ENCODE results near the gene SLF2.

The SLF2 gene

GRCh38 chr10:100943508-100943907, 30.7 kb downstream of the SLF2 start:
- Histone ChIP-seq H3K4me2 (no peak overlapping the region), H3K36me3 (ENCODE audit: insufficient read depth) (0 out of 2 replicates have a peak, but pooled peaks cover 3% of the 10 kb centered on the region), H3K27me3 (ENCODE audit: insufficient read depth, low read depth) (no peaks in the 10 kb centered on the region), H3K4me3 (IDR thresholded peaks at IDR 0.05; ENCODE audit: insufficient read depth, low read depth, low read length) (no peak overlapping the region), H3K9ac (no peak overlapping the region), H4K20me1 (ENCODE audit: insufficient read depth) (no peaks in the 10 kb centered on the region), H2AFZ (ENCODE audit: low read depth) (no peak overlapping the region), H3K79me2 (ENCODE audit: insufficient read depth, low read depth) (no peaks in the 10 kb centered on the region), H3K27ac (no peak overlapping the region), H3K4me1 (ENCODE audit: low read depth, poor library complexity, severe bottlenecking) (no peaks in the 10 kb centered on the region)
- TF ChIP-seq, protein P1, sequence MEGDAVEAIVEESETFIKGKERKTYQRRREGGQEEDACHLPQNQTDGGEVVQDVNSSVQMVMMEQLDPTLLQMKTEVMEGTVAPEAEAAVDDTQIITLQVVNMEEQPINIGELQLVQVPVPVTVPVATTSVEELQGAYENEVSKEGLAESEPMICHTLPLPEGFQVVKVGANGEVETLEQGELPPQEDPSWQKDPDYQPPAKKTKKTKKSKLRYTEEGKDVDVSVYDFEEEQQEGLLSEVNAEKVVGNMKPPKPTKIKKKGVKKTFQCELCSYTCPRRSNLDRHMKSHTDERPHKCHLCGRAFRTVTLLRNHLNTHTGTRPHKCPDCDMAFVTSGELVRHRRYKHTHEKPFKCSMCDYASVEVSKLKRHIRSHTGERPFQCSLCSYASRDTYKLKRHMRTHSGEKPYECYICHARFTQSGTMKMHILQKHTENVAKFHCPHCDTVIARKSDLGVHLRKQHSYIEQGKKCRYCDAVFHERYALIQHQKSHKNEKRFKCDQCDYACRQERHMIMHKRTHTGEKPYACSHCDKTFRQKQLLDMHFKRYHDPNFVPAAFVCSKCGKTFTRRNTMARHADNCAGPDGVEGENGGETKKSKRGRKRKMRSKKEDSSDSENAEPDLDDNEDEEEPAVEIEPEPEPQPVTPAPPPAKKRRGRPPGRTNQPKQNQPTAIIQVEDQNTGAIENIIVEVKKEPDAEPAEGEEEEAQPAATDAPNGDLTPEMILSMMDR (conservative IDR thresholded peaks at IDR 0.05; ENCODE audit: low read depth, low read length), result no peak

GRCh38 chr10:100945754-100946153, 33.0 kb downstream of the SLF2 start:
- H3K36me3 ChIP-seq (ENCODE audit: insufficient read depth), result 0 out of 2 replicates have a peak, but pooled peaks cover 3% of the 10 kb centered on the region

DNA sequence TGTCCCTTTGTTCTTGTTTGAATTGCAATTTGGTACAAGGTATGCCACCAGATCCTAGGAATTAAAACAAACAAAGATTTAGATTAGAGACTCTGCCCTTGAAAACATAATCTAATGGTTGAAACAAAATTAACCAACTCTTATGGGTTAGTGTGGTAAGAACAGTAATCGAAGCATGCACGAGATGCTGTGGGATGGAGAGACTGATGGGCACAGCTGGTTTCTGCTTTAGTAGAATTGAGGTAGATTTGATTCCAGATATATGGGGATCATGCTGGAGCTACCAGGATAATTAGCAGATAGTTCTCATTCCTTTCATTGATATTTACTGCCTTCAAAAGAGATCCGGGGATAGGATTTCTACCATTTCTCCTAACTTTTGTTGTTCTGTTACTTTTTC, 36.2 kb downstream of the SLF2 start:
- Histone ChIP-seq H3K27ac (no peak overlapping the region), H3K4me1 (ENCODE audit: low read depth, poor library complexity, severe bottlenecking) (no peaks in the 10 kb centered on the region), H4K20me1 (ENCODE audit: insufficient read depth) (no peaks in the 10 kb centered on the region), H3K36me3 (ENCODE audit: insufficient read depth) (0 out of 2 replicates have a peak, but pooled peaks cover 3% of the 10 kb centered on the region), H3K4me3 (IDR thresholded peaks at IDR 0.05; ENCODE audit: insufficient read depth, low read depth, low read length) (no peak overlapping the region), H3K27me3 (ENCODE audit: insufficient read depth, low read depth) (no peaks in the 10 kb centered on the region), H3K79me2 (ENCODE audit: insufficient read depth, low read depth) (no peaks in the 10 kb centered on the region), H3K4me2 (no peak overlapping the region), H3K9ac (no peak overlapping the region), H2AFZ (ENCODE audit: low read depth) (no peak overlapping the region)
- TF ChIP-seq, protein P1 (conservative IDR thresholded peaks at IDR 0.05; ENCODE audit: low read depth, low read length), result no peak

More at GRCh38 chr10:100945754-100946153, 33.0 kb downstream of the SLF2 start:
- H3K4me1 ChIP-seq (ENCODE audit: low read depth, poor library complexity, severe bottlenecking), result no peaks in the 10 kb centered on the region
- H2AFZ ChIP-seq (ENCODE audit: low read depth), result no peak overlapping the region
- no peak overlapping the region for H3K27ac ChIP-seq
- H3K4me2 ChIP-seq, result no peak overlapping the region
- H3K27me3 ChIP-seq (ENCODE audit: insufficient read depth, low read depth), result no peaks in the 10 kb centered on the region
- H4K20me1 ChIP-seq (ENCODE audit: insufficient read depth), result no peaks in the 10 kb centered on the region
- TF ChIP-seq, protein P1 (conservative IDR thresholded peaks at IDR 0.05; ENCODE audit: low read depth, low read length), result no peak
- no peak overlapping the region for H3K9ac ChIP-seq
- H3K79me2 ChIP-seq (ENCODE audit: insufficient read depth, low read depth), result no peaks in the 10 kb centered on the region
- H3K4me3 ChIP-seq (IDR thresholded peaks at IDR 0.05; ENCODE audit: insufficient read depth, low read depth, low read length), result no peak overlapping the region

DNA sequence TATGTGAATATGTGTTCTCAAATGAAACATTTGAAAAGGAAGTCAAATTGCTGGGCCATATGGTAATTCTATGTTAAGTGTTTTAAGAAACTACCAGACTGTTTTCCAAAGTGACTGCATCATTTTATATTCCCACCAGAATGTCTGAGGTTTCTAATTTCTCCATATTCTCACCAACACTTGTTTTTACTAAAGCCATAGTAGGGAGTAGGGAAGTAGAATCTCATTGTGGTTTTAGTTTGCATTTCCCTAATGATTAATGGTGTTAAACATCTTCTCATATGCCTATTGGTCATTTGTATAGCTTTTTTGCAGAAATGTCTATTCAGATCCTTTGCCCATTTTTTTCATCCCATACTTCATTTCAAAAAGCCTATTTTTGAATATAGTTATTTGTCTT, 47.5 kb downstream of the SLF2 start:
- Histone ChIP-seq H3K4me3 (IDR thresholded peaks at IDR 0.05; ENCODE audit: insufficient read depth, low read depth, low read length) (no peak overlapping the region), H3K4me2 (no peak overlapping the region), H3K4me1 (ENCODE audit: low read depth, poor library complexity, severe bottlenecking) (no peaks in the 10 kb centered on the region), H4K20me1 (ENCODE audit: insufficient read depth) (no peaks in the 10 kb centered on the region), H3K27ac (no peak overlapping the region), H3K27me3 (ENCODE audit: insufficient read depth, low read depth) (no peaks in the 10 kb centered on the region), H3K36me3 (ENCODE audit: insufficient read depth) (no peaks in the 10 kb centered on the region), H3K79me2 (ENCODE audit: insufficient read depth, low read depth) (no peaks in the 10 kb centered on the region), H3K9ac (no peak overlapping the region), H2AFZ (ENCODE audit: low read depth) (no peak overlapping the region)
- TF ChIP-seq, protein P1 (conservative IDR thresholded peaks at IDR 0.05; ENCODE audit: low read depth, low read length), result no peak
